Testis (tissue), 2 donors: ENCODE results near the gene CNTN4.

Source experiments
- POLR2A ChIP-seq: fragments of 450-650 bp; IDR thresholded peaks from one replicate; pipeline ENCODE4 v1.6.1; 2017; ENCODE audit warnings: antibody characterized with exemption, mild to moderate bottlenecking, moderate library complexity
- TF ChIP-seq, protein P1 (sequence below), 3 experiments: fragments of 450-650 bp in 2 of 3; fragments of 200-600 bp in 1 of 3; sonication (generic) in 1 of 3; IDR thresholded peaks; one replicate each; pipeline ENCODE4 v1.5.1; 2016 to 2019; ENCODE audit warnings: antibody characterized with exemption in 3 of 3, mild to moderate bottlenecking in 2 of 3, moderate library complexity in 1 of 3

DNA sequence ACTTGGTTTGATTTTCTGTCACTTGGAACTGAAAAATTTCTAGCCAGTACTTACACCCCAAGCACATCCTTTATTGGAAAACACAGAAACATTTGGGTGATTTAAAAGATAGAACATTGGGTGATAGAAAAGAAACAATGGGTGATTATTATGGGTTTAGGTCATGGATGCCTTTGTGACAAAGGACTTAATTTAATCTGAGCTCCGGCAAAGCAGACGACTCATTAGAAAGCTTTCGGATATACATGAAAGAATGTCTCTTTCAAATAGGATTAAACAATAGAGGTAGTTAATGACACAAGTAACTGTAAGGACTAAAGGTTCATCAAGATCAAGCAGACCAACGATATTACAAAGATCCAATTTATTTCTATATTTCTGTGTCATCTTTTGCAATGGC, 37.3 kb upstream of the CNTN4 start:
- TF ChIP-seq, protein P1, sequence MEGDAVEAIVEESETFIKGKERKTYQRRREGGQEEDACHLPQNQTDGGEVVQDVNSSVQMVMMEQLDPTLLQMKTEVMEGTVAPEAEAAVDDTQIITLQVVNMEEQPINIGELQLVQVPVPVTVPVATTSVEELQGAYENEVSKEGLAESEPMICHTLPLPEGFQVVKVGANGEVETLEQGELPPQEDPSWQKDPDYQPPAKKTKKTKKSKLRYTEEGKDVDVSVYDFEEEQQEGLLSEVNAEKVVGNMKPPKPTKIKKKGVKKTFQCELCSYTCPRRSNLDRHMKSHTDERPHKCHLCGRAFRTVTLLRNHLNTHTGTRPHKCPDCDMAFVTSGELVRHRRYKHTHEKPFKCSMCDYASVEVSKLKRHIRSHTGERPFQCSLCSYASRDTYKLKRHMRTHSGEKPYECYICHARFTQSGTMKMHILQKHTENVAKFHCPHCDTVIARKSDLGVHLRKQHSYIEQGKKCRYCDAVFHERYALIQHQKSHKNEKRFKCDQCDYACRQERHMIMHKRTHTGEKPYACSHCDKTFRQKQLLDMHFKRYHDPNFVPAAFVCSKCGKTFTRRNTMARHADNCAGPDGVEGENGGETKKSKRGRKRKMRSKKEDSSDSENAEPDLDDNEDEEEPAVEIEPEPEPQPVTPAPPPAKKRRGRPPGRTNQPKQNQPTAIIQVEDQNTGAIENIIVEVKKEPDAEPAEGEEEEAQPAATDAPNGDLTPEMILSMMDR (IDR thresholded peaks at IDR 0.05): no peak
- TF ChIP-seq POLR2A: no peak
